Lung (tissue), 12 donors: ENCODE results near the gene SPATS2L. TPM values are rescaled to one million over a fixed set of nuclear protein-coding genes. Genes with fewer than 3 reads are reported as not detected.

Source experiments
- ATAC-seq: fragments of 200-7000 bp; cut with Tn5 transposase; one replicate; pipeline ENCODE4 v1.9.1; 2020; ENCODE audit warnings: moderate number of reproducible peaks; ENCODE audit not compliant: insufficient read depth, low FRiP score
- DNase-seq, 3 donors: peaks; one replicate each; pipeline ENCODE4 v3.0.0-alpha.2; 2013 to 2017
- H3K27ac ChIP-seq, 2 donors: one replicate each; pipeline ENCODE4 v1.5.1; 2013; ENCODE audit warnings: mild to moderate bottlenecking in 2 of 2, moderate library complexity in 2 of 2, control low read depth in 1 of 2, inconsistent platforms in 1 of 2, low read depth in 1 of 2, low read length in 1 of 2
- H3K27me3 ChIP-seq, 3 donors: one replicate each; pipeline ENCODE4 v1.5.1; 2013; ENCODE audit warnings: low read length in 2 of 3; ENCODE audit not compliant: control insufficient read depth in 3 of 3, insufficient read depth in 3 of 3
- H3K36me3 ChIP-seq, 4 donors: one replicate each; pipeline ENCODE4 v1.5.1; 2013; ENCODE audit warnings: low read length in 4 of 4, mild to moderate bottlenecking in 1 of 4, moderate library complexity in 1 of 4; ENCODE audit not compliant: control insufficient read depth in 4 of 4, insufficient read depth in 4 of 4
- H3K4me1 ChIP-seq, 5 donors: one replicate each; pipeline ENCODE4 v1.5.1; 2013; ENCODE audit warnings: low read length in 5 of 5, mild to moderate bottlenecking in 2 of 5, moderate library complexity in 1 of 5; ENCODE audit not compliant: control insufficient read depth in 5 of 5, insufficient read depth in 5 of 5
- H3K4me3 ChIP-seq: one replicate; pipeline ENCODE4 v1.5.1; 2013; ENCODE audit warnings: mild to moderate bottlenecking, control low read depth, moderate library complexity
- H3K9ac ChIP-seq, 2 donors: one replicate each; pipeline ENCODE4 v1.5.1; 2013; ENCODE audit warnings: low read length in 2 of 2, control low read depth in 1 of 2; ENCODE audit not compliant: insufficient read depth in 1 of 2
- H3K9me3 ChIP-seq, 4 donors: one replicate each; pipeline ENCODE4 v1.5.1; 2013; ENCODE audit warnings: low read length in 3 of 4, mild to moderate bottlenecking in 1 of 4, moderate library complexity in 1 of 4; ENCODE audit not compliant: control insufficient read depth in 4 of 4, insufficient read depth in 3 of 4
- CTCF ChIP-seq: IDR thresholded peaks from 2 replicates; pipeline ENCODE4 v1.5.1; 2012; ENCODE audit warnings: mild to moderate bottlenecking; ENCODE audit errors: control extremely low read depth, extremely low read depth
- WGBS, 2 donors: extraction: QIAGEN DNeasy Blood & Tissue Kit; methylation state at CpG; one replicate each; pipeline ENCODE4 v1.1.7; 2013; 5-methylcytosine and 5-hydroxymethylcytosine counted together
- polyA plus RNA-seq, 2 donors: library from polyadenylated mRNA; stranded (reverse); fragments of 200-250 nt; gene quantifications; one replicate each; pipeline ENCODE4 v1.2.1, GENCODE V29; 2013
- total RNA-seq, 2 donors: library from RNA; depleted of rRNA in 1 of 2; stranded (reverse); fragments of >200 nt in 1 of 2; gene quantifications; one replicate each; pipeline ENCODE4 v1.2.1, GENCODE V29; 2014 to 2021
- donor health status: control.
- donor health status: control.
- donor health status: Bipolar disorder and iron deficiency.
- donor health status: healthy.
- donor health status: DM: yes; HTN: yes; CAD: no.

Gene SPATS2L
- total and polyA plus RNA-seq, 4 donors: 30.5 to 96.8 (median 57.2) TPM

- no peaks in the 10 kb centered on the region for H3K36me3 ChIP-seq
- peak in 1 of 3 donors; percentile 28 for DNase-seq
- peaks cover 0 to 28% (median 3%) of the 10 kb centered on the region in 5 donors for H3K4me1 ChIP-seq
- no peak overlapping the region for H3K9ac ChIP-seq
- 84 to 91% methylated on average over 3 of the region's 3 CpGs for WGBS, 2 donors
- H3K27ac ChIP-seq: peak overlapping the region in 1 of 2 donors; percentile 61
- no peak overlapping the region for H3K4me3 ChIP-seq
- no peak for TF ChIP-seq CTCF
- no peak for ATAC-seq
- peaks cover 0 to 2% (median 0%) of the 10 kb centered on the region in 3 donors for H3K27me3 ChIP-seq
- no peaks in the 10 kb centered on the region for H3K9me3 ChIP-seq
Observed at GRCh38 chr2:200301953-200302858, 4.3 kb upstream of the SPATS2L start.

- H3K4me1 ChIP-seq: peaks cover 0 to 34% (median 3%) of the 10 kb centered on the region in 5 donors
- peak overlapping the region in 1 of 2 donors; percentile 61 for H3K27ac ChIP-seq
- DNase-seq: no peak
- no peak for TF ChIP-seq CTCF
- H3K9ac ChIP-seq: no peak overlapping the region
- no peaks in the 10 kb centered on the region for H3K36me3 ChIP-seq
- no peak for ATAC-seq
- H3K9me3 ChIP-seq: no peaks in the 10 kb centered on the region
- no peak overlapping the region for H3K4me3 ChIP-seq
- H3K27me3 ChIP-seq: peaks cover 0 to 2% (median 0%) of the 10 kb centered on the region in 3 donors
- 85 to 89% methylated on average over 9 of the region's 9 CpGs for WGBS, 2 donors
Observed at GRCh38 chr2:200302940-200303727, 3.4 kb upstream of the SPATS2L start.

GRCh38 chr2:200305797-200306195 lies 697 bp upstream of the SPATS2L start:
- Histone ChIP-seq H3K9me3 (no peaks in the 10 kb centered on the region), H3K4me3 (peak overlapping the region; percentile 97), H3K27me3 (peaks cover 0 to 2% (median 0%) of the 10 kb centered on the region in 3 donors), H3K36me3 (no peaks in the 10 kb centered on the region), H3K9ac (peak overlapping the region; percentile 48 to 81), H3K4me1 (peaks cover 0 to 38% (median 7%) of the 10 kb centered on the region in 5 donors), H3K27ac (peak overlapping the region; percentile 92 to 99)
- WGBS, 2 donors: 1 to 2% methylated on average over 14 of the region's 14 CpGs
- DNase-seq: peak in 2 of 3 donors; percentile 64 to 68
- ATAC-seq: no peak
- no peak for TF ChIP-seq CTCF
